Mucosa of descending colon (tissue), 3 donors: Measurements from ENCODE around the gene PRDX4. TPM values are rescaled to one million over a fixed set of nuclear protein-coding genes. Genes with fewer than 3 reads are reported as not detected.

Experiments used
- ATAC-seq: fragments of 200-7000 bp; cut with Tn5 transposase; one replicate; pipeline ENCODE4 v1.9.1; 2020; ENCODE audit warnings: mild to moderate bottlenecking, moderate library complexity
- DNase-seq, 3 donors: peaks; one replicate each; pipeline ENCODE4 v3.0.0-alpha.2; 2020
- H3K36me3 ChIP-seq: fragments of 200-600 bp; one replicate; pipeline ENCODE4 v1.8.0; 2021; ENCODE audit warnings: low read depth, mild to moderate bottlenecking
- H3K4me1 ChIP-seq: fragments of 200-600 bp; one replicate; pipeline ENCODE4 v1.8.0; 2021; ENCODE audit warnings: low read depth, mild to moderate bottlenecking
- H3K4me3 ChIP-seq: fragments of 200-600 bp; one replicate; pipeline ENCODE4 v1.8.0; 2021; ENCODE audit warnings: mild to moderate bottlenecking
- H3K9me3 ChIP-seq: fragments of 200-600 bp; one replicate; pipeline ENCODE4 v1.8.0; 2021; ENCODE audit warnings: mild to moderate bottlenecking
- CTCF ChIP-seq: fragments of 200-600 bp; IDR thresholded peaks from one replicate; pipeline ENCODE4 v1.8.0; 2022; ENCODE audit warnings: antibody characterized with exemption, mild to moderate bottlenecking
- intact Hi-C, 2 donors: fragments of 100-400 bp; cut with DNase I in 1 of 2; cut with micrococcal nuclease in 1 of 2; formaldehyde crosslinking; loops; one replicate each; pipeline versions ENCODE4 v1.11.0 to v1.11.1; 2022; cut with DNase I, micrococcal nuclease
- total RNA-seq, 3 donors: library from RNA; stranded (reverse); fragmentation: NEBNext Ultra II Directional in 2 of 3; extraction: Animal tissue kit (Norgen Biotek cat#: 25700) in 2 of 3; gene quantifications; one replicate each; pipeline versions ENCODE4 v1.2.1 to v1.2.4, GENCODE V29; 2021 to 2023
- donor health status: DM: no; HTN: no; CAD: no; lungs with moderate emphysema.
- donor health status: DM: no; HTN: no; CAD: no.
- donor health status: DM: no; HTN: yes; CAD: no.

PRDX4 gene
- total RNA-seq, 3 donors from 2014 or later = 23.4 to 58.5 (median 33.2) TPM

- no peak for TF ChIP-seq CTCF
- no peak overlapping the region for H3K4me3 ChIP-seq
Observed at GRCh38 chrX:23732704-23733103, 65.4 kb downstream of the PRDX4 start.

More at GRCh38 chrX:23732704-23733103, 65.4 kb downstream of the PRDX4 start:
- no peaks in the 10 kb centered on the region for H3K36me3 ChIP-seq
- ATAC-seq (no peak), DNase-seq (no peak)
- H3K4me1 ChIP-seq = no peaks in the 10 kb centered on the region
- no peaks in the 10 kb centered on the region for H3K9me3 ChIP-seq
- intact Hi-C loops = no loop called here

Other genes starting within 250 kb of the PRDX4 start
- 10 to 100 TPM; 15.6 to 30.3 (median 22.8) TPM for gene ACOT9, start 75.8 kb downstream of the PRDX4 start, total RNA-seq
- 100 to 1,000 TPM; 267 to 574 (median 449) TPM for gene SAT1, start 115.7 kb downstream of the PRDX4 start, total RNA-seq
- 10 to 100 TPM; 19.2 to 38.7 (median 36.6) TPM for gene APOO, start 240.4 kb downstream of the PRDX4 start, total RNA-seq
- not detected for gene CXorf58, start 240.5 kb downstream of the PRDX4 start, total RNA-seq